T-helper 17 cell (primary cell): ENCODE measurements around the gene ZNF653. TPM values are rescaled to one million over a fixed set of nuclear protein-coding genes. Genes with fewer than 3 reads are reported as not detected.

Experiments
- ATAC-seq: fragments of 150-1000 bp; cut with Tn5 transposase; 2 replicates; pipeline ENCODE4 v1.10.0; 2021; ENCODE audit warnings: mild to moderate bottlenecking, moderate library complexity
- DNase-seq, 3 donors: peaks; one replicate each; pipeline versions ENCODE4 v3.0.0 to v3.0.0-alpha.2; 2020 to 2021
- H3K9me3 ChIP-seq: one replicate; pipeline ENCODE4 v1.7.0; 2013; ENCODE audit warnings: low read length, mild to moderate bottlenecking; ENCODE audit not compliant: control insufficient read depth, poor library complexity, severe bottlenecking
- H3K27ac Mint-ChIP-seq: one replicate; pipeline ENCODE4 v1.8.0; 2022; ENCODE audit warnings: mild to moderate bottlenecking, moderate library complexity, mixed read lengths
- H3K27me3 Mint-ChIP-seq: one replicate; pipeline ENCODE4 v1.8.0; 2022; ENCODE audit warnings: mixed read lengths
- H3K36me3 Mint-ChIP-seq: one replicate; pipeline ENCODE4 v1.8.0; 2022; ENCODE audit warnings: low read depth, mixed read lengths
- H3K4me1 Mint-ChIP-seq: one replicate; pipeline ENCODE4 v1.8.0; 2022; ENCODE audit warnings: mild to moderate bottlenecking, mixed read lengths
- H3K4me3 Mint-ChIP-seq: one replicate; pipeline ENCODE4 v1.8.0; 2022; ENCODE audit warnings: mild to moderate bottlenecking, moderate library complexity, mixed read lengths
- total RNA-seq, 4 donors: library from RNA in 2 of 4; stranded (reverse) in 2 of 4; gene quantifications; one replicate each; pipeline ENCODE4 v1.2.3 and lab custom pipeline; 2022 to 2026

The ZNF653 gene
- total RNA-seq, 2 donors from 2014 or later = 15.3 to 15.6 TPM

GRCh38 chr19:11451871-11452619, 53.6 kb downstream of the ZNF653 start:
- Mint-ChIP-seq H3K4me3 (no peak overlapping the region), H3K36me3 (no peaks in the 10 kb centered on the region), H3K27ac (no peak overlapping the region), H3K4me1 (peaks cover 2% of the 10 kb centered on the region), H3K27me3 (no peaks in the 10 kb centered on the region)
- DNase-seq (no peak), ATAC-seq (no peak)
- H3K9me3 ChIP-seq = no peaks in the 10 kb centered on the region

- Mint-ChIP-seq H3K4me1 (peaks cover 4% of the 10 kb centered on the region), H3K27ac (no peak overlapping the region), H3K27me3 (no peaks in the 10 kb centered on the region), H3K4me3 (no peak overlapping the region), H3K36me3 (no peaks in the 10 kb centered on the region)
- no peaks in the 10 kb centered on the region for H3K9me3 ChIP-seq
- ATAC-seq (no peak), DNase-seq (no peak)
These were observed 54.2 kb downstream of the ZNF653 start for GRCh38 chr19:11451327-11451870.

- H3K9me3 ChIP-seq = no peaks in the 10 kb centered on the region
- no peak for ATAC-seq
- H3K4me1 Mint-ChIP-seq = peaks cover 4% of the 10 kb centered on the region
- no peaks in the 10 kb centered on the region for H3K36me3 Mint-ChIP-seq
- DNase-seq = no peak
- no peak overlapping the region for H3K27ac Mint-ChIP-seq
- no peak overlapping the region for H3K4me3 Mint-ChIP-seq
- H3K27me3 Mint-ChIP-seq = no peaks in the 10 kb centered on the region
These were observed 54.9 kb downstream of the ZNF653 start for GRCh38 chr19:11450570-11451326.

GRCh38 chr19:11448923-11449554, 56.6 kb downstream of the ZNF653 start:
- no peaks in the 10 kb centered on the region for H3K27me3 Mint-ChIP-seq
- H3K9me3 ChIP-seq = no peaks in the 10 kb centered on the region
- DNase-seq = no peak
- H3K27ac Mint-ChIP-seq = no peak overlapping the region
- ATAC-seq = no peak
- H3K36me3 Mint-ChIP-seq = peaks cover 2% of the 10 kb centered on the region
- H3K4me1 Mint-ChIP-seq = peaks cover 7% of the 10 kb centered on the region
- H3K4me3 Mint-ChIP-seq = no peak overlapping the region

- Mint-ChIP-seq H3K4me3 (no peak overlapping the region), H3K36me3 (peaks cover 2% of the 10 kb centered on the region), H3K27ac (no peak overlapping the region), H3K27me3 (no peaks in the 10 kb centered on the region), H3K4me1 (peaks cover 7% of the 10 kb centered on the region)
- ATAC-seq = no peak
- H3K9me3 ChIP-seq = no peaks in the 10 kb centered on the region
- no peak for DNase-seq
These were observed 57.2 kb downstream of the ZNF653 start for GRCh38 chr19:11448410-11448809.

GRCh38 chr19:11447347-11448262, 58.0 kb downstream of the ZNF653 start:
- H3K36me3 Mint-ChIP-seq = peaks cover 2% of the 10 kb centered on the region
- ATAC-seq (no peak), DNase-seq (no peak)
- no peaks in the 10 kb centered on the region for H3K27me3 Mint-ChIP-seq
- H3K4me3 Mint-ChIP-seq = no peak overlapping the region
- H3K9me3 ChIP-seq = no peaks in the 10 kb centered on the region
- H3K27ac Mint-ChIP-seq = no peak overlapping the region
- peaks cover 7% of the 10 kb centered on the region for H3K4me1 Mint-ChIP-seq

- H3K36me3 Mint-ChIP-seq = peaks cover 7% of the 10 kb centered on the region
- no peak overlapping the region for H3K27ac Mint-ChIP-seq
- DNase-seq (peak; percentile 32 to 47 (median 39)), ATAC-seq (peak; percentile 69)
- H3K4me3 Mint-ChIP-seq = no peak overlapping the region
- no peaks in the 10 kb centered on the region for H3K27me3 Mint-ChIP-seq
- H3K4me1 Mint-ChIP-seq = peaks cover 10% of the 10 kb centered on the region
- H3K9me3 ChIP-seq = no peaks in the 10 kb centered on the region
These were observed 58.9 kb downstream of the ZNF653 start for GRCh38 chr19:11446652-11447301.

- H3K4me1 Mint-ChIP-seq = peaks cover 11% of the 10 kb centered on the region
- H3K4me3 Mint-ChIP-seq = no peak overlapping the region
- no peak for DNase-seq
- no peak for ATAC-seq
- H3K27me3 Mint-ChIP-seq = no peaks in the 10 kb centered on the region
- H3K36me3 Mint-ChIP-seq = peaks cover 8% of the 10 kb centered on the region
- no peak overlapping the region for H3K27ac Mint-ChIP-seq
- H3K9me3 ChIP-seq = no peaks in the 10 kb centered on the region
These were observed 59.4 kb downstream of the ZNF653 start for GRCh38 chr19:11446271-11446651.

GRCh38 chr19:11445141-11445540, 60.5 kb downstream of the ZNF653 start:
- Mint-ChIP-seq H3K27me3 (no peaks in the 10 kb centered on the region), H3K27ac (no peak overlapping the region), H3K4me1 (peaks cover 17% of the 10 kb centered on the region), H3K4me3 (no peak overlapping the region), H3K36me3 (peaks cover 8% of the 10 kb centered on the region)
- H3K9me3 ChIP-seq = no peaks in the 10 kb centered on the region
- DNase-seq (no peak), ATAC-seq (no peak)

- ATAC-seq (no peak), DNase-seq (no peak)
- Mint-ChIP-seq H3K4me1 (peaks cover 17% of the 10 kb centered on the region), H3K36me3 (peaks cover 8% of the 10 kb centered on the region), H3K27ac (no peak overlapping the region), H3K27me3 (no peaks in the 10 kb centered on the region), H3K4me3 (no peak overlapping the region)
- no peaks in the 10 kb centered on the region for H3K9me3 ChIP-seq
These were observed 61.6 kb downstream of the ZNF653 start for GRCh38 chr19:11444059-11444458.

- Mint-ChIP-seq H3K27ac (peak overlapping the region; percentile 91), H3K27me3 (no peaks in the 10 kb centered on the region), H3K4me3 (peak overlapping the region; percentile 56), H3K4me1 (peaks cover 20% of the 10 kb centered on the region), H3K36me3 (peaks cover 8% of the 10 kb centered on the region)
- DNase-seq (no peak), ATAC-seq (no peak)
- no peaks in the 10 kb centered on the region for H3K9me3 ChIP-seq
These were observed 67.7 kb downstream of the ZNF653 start for GRCh38 chr19:11437955-11438354.

- H3K4me1 Mint-ChIP-seq = peaks cover 12% of the 10 kb centered on the region
- peak overlapping the region; percentile 99 for H3K4me3 Mint-ChIP-seq
- ATAC-seq = no peak
- DNase-seq = no peak
- H3K27ac Mint-ChIP-seq = peak overlapping the region; percentile 91
- no peaks in the 10 kb centered on the region for H3K9me3 ChIP-seq
- H3K27me3 Mint-ChIP-seq = no peaks in the 10 kb centered on the region
- H3K36me3 Mint-ChIP-seq = peaks cover 2% of the 10 kb centered on the region
These were observed 69.8 kb downstream of the ZNF653 start for GRCh38 chr19:11435833-11436313.
